ENCODE results near the gene CIZ1.
A peak's percentile ranks its signal among the peaks of the same experiment; 100 is the strongest.

Gene CIZ1

DNA sequence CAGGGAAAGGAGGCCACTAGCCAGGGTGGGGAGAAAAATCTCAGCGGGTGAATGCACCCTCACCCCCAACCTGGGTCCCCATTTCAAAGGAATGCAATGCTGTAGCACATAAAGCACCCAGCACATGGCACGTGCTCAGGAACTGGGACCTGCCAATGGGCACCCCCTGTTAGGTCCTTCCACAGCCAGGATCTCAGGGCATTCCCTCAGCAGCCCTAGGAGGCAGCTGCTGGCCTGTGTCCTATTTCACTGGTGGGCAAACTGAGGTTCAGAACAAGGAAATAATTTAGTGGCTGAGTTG is 20.6 kb upstream of the CIZ1 start:
- no peak for DNase-seq

GRCh38 chr9:128211186-128211980 is 20.0 kb upstream of the CIZ1 start:
- no peak for DNase-seq

DNA sequence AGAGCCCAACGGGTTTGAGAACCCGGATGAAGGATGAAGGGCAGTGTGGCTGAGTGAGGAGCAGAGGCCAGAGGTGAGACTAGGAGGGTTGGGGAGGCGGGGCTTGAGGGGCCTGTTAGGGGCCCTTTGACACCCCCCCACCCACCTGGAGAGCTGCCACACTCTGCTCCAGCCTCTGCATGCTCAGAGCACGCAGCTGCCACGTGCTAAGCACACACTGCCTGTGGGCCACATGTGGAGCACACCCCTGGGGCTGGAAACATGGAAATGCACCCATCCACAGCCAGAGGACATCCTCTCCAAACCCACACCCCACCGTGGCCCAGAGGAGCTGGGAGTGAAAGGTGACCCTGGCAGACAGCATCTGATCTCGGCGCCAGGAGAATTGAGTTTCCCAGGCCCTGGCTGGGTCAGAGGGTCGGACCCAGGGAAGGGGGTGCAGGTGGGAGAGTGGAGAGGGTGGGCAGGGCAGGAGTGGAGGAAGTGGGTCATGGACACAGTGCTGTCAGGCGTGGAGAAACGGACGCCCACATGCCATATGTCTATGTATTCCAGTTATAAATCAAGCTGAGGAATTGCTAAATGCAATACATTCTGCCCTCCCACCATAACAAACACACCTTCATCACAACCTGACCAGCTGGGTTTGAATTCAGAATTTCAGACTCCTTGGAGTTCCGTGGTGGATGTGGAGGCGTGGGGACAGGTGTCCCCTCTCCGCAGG is 17.7 kb upstream of the CIZ1 start:
- DNase-seq, result no peak

GRCh38 chr9:128208386-128208785 is 17.0 kb upstream of the CIZ1 start:
- DNase-seq, result no peak

GRCh38 chr9:128206916-128207910 is 15.8 kb upstream of the CIZ1 start:
- no peak for DNase-seq

GRCh38 chr9:128206484-128206883 is 15.1 kb upstream of the CIZ1 start:
- DNase-seq, result no peak

- no peak for DNase-seq
These were observed 14.0 kb upstream of the CIZ1 start for GRCh38 chr9:128205296-128205944.

DNA sequence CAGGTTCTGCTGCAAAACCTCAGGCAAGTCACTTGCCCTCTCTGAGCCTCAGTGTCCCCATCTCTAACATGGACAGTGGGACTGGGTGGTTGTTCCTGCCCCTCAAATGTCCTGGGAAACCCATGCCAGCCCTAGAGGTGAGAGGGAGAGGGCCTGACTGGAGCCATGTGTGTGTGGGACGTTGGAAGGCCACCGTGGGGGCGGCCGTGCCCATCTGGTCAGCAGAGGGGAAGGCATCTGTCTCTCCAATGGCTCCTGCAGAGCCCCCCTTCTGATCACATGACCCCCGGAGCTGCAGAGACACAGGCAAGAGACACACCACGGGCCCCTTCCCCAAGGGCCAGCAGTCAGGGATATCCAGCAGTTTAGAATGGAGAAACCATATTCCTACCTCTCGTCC is 13.5 kb upstream of the CIZ1 start:
- no peak for DNase-seq

DNA sequence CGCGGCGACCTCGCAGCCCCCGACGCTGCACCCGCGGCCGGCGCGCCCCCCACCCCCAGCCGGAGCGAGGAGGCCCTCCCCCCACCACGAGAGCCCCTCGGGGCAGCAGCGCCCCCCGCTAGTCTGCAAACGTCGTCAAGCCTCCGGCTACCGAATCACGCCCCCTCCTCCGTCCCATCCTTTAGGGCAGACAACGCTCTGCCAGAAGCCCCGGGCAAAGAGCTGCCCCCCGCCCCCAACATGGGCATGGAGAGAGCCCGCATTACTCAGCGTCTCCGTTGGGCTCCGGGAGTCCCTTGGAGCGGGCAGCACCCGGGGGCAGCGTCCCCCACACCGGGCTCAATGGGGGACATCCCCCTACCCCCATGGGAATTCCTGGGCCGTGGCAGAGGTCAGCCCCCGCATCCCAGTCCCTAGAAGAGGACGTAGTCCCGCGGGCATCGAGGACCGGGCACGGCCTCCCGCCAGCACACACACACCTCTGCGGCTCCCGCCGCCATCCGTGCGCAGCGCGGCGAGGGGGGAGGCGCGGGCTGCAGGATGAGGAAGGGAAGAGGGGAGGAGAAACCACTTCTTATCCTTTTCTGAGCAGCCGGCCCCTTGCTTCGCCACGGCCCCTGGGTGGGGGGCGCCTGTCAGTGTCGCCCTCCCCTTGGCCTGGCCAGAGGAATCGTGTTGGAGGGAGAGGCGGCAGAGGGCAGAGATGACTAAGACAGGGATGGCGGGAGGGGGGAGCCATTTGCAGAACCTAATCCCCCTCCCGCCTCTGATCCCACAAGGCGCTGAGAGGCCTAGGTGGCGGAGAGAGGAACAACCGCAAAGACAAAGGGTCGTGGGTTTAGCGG is 12.6 kb upstream of the CIZ1 start:
- DNase-seq, result peak; percentile 43

GRCh38 chr9:128203024-128203706 is 11.8 kb upstream of the CIZ1 start, which contains the start of gene DNM1:
DNM1 (plus strand) TSS chr9:128203379; CDS start chr9:128203471, 92 bp downstream.
- peak; percentile 55 for DNase-seq

GRCh38 chr9:128202648-128203023 is 11.3 kb upstream of the CIZ1 start:
- DNase-seq, result no peak

DNA sequence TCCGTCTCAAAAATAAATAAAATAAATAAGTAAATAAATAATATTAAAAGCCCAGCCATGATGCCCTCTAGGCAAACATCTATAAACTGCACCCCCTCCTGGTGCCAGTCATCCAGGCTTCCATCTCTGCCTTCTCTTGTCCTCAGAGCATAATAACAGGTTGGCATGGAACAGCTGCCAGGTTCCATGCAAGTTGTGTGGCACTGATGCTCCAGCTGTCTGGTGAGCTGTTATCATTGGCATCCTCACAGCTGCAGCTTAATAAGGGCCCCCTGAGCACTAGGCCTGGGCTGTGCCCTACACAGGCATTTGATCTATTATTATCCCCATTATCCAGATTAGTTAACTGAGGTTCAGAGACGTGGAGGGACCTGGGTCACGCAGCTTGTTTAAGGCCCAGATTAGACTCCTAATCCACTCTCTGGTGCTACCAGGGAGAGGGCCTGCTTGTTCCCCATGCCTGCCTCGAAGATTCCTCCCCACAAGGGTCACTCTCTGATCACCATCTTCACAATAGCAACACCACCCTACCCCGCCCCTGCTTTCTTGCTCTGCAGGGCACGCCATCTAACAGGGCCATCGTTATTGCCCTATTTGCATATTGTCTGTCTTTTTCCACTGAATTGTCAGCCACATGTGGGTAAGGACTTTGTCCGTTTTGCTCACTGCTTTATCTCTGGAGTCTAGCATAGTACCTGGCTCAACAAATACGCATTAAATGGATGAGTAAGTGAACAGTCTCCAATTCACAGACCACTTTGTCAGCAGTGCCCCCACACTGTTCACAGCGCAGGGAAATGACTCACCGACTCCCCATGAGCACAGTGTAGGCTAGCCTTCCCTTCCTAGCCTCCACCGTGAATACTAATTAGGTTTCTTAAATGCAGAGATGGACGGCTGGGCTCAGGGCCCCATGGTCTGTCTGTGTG is 10.3 kb upstream of the CIZ1 start:
- no peak for DNase-seq

DNA sequence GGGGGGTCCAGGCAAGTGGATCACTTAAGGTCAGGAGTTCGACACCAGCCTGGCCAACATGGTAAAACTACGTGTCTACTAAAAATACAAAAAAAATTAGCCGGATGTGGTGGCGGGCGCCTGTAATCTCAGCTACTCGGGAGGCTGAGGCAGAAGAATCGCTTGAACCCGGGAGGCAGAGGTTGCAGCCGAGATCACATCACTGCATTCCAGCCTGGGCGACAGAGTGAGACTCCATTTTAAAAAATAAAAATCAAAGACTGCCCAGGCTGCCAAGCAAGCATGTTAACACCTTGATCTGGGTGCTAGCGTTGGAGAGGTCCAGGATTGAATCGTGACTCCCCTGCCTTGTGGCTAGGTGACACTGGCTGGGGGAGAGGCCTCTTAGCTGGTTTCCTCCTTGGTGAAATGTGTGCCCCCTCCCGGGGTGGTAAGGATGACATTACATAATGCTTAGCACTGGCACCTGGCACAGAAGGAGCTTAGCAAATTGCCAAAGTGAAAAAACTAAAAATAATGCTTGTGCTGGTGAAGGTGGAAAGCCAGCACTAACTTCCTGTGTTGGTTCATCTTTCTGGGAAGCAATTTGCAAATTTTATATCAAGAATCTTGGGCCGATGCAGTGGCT is 2.2 kb upstream of the CIZ1 start:
- no peak for DNase-seq

GRCh38 chr9:128192601-128193371 is 1.4 kb upstream of the CIZ1 start:
- peak; percentile 89 for DNase-seq

GRCh38 chr9:128190516-128191405 is 611 bp downstream of the CIZ1 start:
- no peak for DNase-seq

DNA sequence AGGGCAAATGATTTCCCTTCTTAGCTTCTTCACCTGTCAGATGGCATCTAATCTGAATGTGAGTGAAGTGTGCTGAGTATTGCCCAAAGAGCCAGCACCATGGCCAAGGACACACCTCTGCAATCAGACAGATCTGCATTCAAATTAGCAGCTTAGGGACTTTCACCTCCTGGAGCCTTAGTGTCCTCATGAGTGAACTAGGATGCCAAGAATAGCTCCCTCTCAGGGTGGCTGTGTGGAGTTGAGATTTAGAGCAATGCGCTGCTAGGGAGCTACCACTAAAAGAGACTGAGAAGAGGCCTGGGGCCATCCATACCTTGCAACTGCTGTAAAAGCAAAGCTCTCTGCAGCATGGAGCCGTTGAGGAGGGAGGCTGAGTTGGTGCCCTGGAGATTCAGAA is 1.4 kb downstream of the CIZ1 start:
- no peak for DNase-seq

- DNase-seq, result no peak
These were observed 3.2 kb downstream of the CIZ1 start for GRCh38 chr9:128188209-128188608.

DNA sequence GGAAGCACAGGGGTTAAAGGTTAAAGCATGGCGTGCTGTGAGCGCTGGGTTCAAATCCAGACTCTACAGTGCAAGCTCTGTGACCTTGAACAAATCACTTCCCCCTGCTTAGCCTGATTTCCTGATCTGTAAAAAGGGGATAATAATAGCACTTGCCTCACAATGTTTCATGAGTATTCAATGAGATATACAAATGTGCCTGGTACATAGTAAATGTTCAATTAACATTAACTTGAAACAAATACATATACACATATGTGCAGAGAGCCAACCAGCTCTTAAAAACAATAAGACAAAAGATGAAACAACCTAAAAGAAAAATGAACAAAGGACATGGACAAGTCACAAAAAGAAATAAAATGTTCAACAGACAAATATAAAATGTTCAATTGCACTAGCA is 4.0 kb downstream of the CIZ1 start:
- no peak for DNase-seq

Measured in COR-L47 (cell line).